HG02623 (cell line): ENCODE data around the gene GASK1B.
A peak's percentile ranks its signal among the peaks of the same experiment; 100 is the strongest.

Experiments
- ATAC-seq: cut with Tn5 transposase; IDR thresholded peaks from one replicate; pipeline ENCODE4 v1.9.1; 2021; ENCODE audit warnings: moderate library complexity; ENCODE audit not compliant: unreplicated experiment

The GASK1B gene

GRCh38 chr4:158172261-158173258 is at the start of gene GASK1B:
TSS of gene GASK1B (minus strand) at chr4:158173025. CDS start at chr4:158171375, 1,650 bp downstream.
- no peak for ATAC-seq

GRCh38 chr4:158219623-158220022 is 46.8 kb upstream of the GASK1B start:
- no peak for ATAC-seq

GRCh38 chr4:158217763-158218162 is 44.9 kb upstream of the GASK1B start:
- no peak for ATAC-seq

- no peak for ATAC-seq
Measured at GRCh38 chr4:158214856-158215255, 42.0 kb upstream of the GASK1B start.

GRCh38 chr4:158213466-158213865 is 40.6 kb upstream of the GASK1B start:
- no peak for ATAC-seq

GRCh38 chr4:158211222-158211621 is 38.4 kb upstream of the GASK1B start:
- ATAC-seq = no peak

DNA sequence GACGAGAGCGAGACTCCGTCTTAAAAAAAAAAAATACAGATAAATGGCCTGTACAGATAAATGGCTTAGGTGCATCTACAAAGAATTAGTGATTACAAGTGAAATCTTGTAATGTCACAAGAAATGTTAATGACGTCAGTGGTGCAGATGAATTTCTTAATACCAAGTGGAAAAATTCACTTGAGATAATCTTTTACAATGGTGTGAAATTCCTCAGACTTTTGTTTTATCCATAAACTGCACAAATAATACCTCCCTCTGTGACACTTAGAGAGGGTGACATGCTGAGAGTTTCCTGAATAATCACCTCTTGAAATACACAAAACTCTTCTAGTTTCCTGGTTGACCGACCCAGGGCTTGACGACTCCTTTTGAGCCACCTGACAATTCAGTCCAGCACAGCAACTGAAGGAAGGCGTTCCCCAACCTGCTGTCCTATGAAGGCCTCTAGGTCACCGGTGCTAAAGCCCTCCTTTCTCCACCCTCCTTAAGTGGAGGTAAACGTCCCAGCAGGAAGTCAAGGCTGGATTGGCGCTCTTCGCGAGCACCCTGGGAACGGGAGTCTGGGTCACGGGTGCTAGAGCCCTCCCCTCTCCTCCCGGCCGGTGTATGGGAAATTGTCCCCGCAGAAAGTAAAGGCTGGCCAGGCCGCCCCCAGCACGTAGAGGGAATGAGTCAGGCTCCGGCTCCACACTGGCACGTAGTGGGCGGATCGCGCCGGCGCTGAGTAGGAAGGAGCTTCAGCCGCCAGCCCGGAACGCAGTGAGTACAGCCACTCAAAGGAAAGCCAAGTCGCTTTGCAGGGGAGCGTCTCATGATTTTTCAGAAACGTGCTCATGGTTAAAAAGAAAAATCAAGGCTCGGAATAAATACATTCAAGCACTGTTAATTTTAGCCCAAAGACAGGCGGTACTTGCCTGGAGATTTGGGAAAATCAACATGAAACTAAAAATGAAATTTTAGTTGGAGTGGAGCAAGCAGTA is 37.3 kb upstream of the GASK1B start, which contains the start of gene TMEM144:
TMEM144 (plus strand) TSS at position 662 of the 983 bp plus-strand sequence. CDS start 2,182 bp downstream, outside the sequence.
- ATAC-seq = peak; percentile 95

DNA sequence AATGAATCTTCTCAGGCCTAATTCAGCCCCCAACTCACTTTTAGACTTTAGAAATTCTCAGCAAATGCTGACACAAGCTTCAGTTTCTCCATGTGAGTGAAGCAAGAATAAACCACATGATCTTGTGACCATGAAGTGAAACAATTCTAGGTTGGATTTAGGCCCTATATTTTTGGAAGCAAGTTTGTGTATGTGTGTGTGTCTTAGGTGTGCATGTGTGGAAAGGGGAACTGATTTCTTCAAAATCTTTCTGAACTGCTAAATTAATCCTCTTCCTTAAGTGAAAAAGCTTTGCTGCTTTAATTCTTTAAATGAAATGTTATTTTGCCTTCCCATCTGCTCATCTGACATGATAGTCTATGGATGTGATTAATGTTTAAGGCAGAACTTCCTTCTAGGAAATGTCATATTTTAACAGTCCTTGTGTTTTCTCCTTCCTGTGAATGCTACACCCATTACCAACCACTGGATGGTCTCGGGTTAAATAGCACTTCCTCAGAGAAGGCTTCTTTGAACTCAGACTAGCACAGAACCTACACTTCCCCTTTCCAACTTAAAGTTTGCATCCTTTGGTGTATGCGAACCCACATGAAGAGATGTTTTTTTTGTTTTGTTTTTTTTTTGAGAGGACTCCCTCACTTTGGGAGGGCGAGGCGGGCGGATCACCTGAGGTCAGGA is 36.3 kb upstream of the GASK1B start:
- ATAC-seq = peak; percentile 37

GRCh38 chr4:158203929-158204328 is 31.1 kb upstream of the GASK1B start:
- ATAC-seq = no peak

DNA sequence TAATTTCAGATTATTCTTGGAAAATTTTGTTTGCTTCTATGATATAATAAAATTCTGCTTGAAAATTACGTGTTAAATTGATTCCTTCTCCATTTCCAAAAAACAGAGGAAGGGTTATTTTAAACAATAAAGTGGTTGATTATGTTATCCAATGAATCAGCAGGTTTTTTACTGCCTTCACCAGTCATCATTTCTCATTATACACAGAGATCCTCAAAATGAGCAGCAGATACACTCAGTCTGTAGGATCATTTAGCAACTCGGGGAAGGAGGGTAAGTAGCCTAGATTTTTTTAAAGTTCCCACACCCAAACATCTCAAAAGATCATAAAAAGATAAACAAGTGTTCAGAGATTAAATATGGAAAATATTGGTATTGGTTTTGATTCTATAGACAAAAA is 30.6 kb upstream of the GASK1B start:
- no peak for ATAC-seq

DNA sequence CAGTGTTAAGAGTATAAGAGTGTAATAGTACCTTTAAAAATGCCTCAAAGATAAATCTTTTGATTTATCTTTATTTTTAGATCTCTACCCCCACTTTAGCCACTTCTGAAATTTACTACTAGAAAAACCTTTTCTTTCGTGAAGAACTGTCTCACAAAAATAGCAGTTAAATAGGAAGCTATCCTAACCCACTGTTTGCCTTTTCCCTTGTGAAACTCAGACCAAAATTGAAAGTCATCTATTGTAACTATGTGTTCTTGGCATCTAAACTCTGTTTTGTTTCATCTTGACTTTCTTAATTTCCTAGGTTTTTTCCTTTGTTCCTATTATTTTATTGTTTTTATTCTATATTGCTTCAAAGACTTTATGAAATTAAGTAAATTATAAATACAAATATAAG is 29.7 kb upstream of the GASK1B start:
- no peak for ATAC-seq

GRCh38 chr4:158201876-158202275 is 29.1 kb upstream of the GASK1B start:
- ATAC-seq = no peak

DNA sequence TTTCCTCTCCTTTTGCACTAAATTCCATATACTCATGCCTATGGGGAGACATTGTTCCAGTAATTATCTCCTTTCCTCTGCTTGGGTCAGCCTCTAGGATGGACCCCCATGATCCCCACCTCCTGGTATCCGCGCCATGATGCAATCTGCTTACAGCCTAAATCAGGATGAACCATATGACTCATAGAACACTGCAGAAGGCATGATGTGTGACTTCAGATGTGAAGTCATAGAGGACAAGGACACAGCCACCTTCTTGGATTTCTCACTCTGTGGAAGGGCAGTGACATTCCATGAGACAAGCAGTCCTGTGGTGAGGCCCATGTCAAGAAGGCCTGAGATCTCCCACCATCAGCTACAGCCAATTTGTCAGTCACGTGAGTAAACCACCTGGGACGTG is 28.5 kb upstream of the GASK1B start:
- no peak for ATAC-seq

GRCh38 chr4:158200214-158200613 is 27.4 kb upstream of the GASK1B start:
- no peak for ATAC-seq

- no peak for ATAC-seq
Measured at GRCh38 chr4:158197194-158197776, 24.5 kb upstream of the GASK1B start.

DNA sequence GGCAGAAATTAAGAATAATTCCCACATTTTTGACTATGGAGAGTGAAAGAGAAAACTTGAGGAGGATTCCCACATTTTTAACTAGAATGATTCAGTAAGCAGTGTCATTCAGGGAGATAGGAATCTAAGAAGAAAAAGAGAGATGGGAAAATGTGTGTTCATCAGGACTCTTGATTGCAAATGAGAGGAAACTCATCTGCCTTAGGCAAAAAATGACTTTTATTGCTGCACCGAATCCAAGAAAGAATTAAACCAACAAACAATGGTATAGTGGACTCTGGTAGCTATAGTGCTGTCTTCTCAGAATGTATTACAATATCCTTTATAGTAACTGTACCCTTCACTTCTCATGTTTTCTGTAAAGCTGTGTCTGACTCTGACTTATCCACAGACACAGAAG is 22.5 kb upstream of the GASK1B start:
- ATAC-seq = no peak

GRCh38 chr4:158193171-158193749 is 20.4 kb upstream of the GASK1B start:
- ATAC-seq = peak; percentile 70

DNA sequence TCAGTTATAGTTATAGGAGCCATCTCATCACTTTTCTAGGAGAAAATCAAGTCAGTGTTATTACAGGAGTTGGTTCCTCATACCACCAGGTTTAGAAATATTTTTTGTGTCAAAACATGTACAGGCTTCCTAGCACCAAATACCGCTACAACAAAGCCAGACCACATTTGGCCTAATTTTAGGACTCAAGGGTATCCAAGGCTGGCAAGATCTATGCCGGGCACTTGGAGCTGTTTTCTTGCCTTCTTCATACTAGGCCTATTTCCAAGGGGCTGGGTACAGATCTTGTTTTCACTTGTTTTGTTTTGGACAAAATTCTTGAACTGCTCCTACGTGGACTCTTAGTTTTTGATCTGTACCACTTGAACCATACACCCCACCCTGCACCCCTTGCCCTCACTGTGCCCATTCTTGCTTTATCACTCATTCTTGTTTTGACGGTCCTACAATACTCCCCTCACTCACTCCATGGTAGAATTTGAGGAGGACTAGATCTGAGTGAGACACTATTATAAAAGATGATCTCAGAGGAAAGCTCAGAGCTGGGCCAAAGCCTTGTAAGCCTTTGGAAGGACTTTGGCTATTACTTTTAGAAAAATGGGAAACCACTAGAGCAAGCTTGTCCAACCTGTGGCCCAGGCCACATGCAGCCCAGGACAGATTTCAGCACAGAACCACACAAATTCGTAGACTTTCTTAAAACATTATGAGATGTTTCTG is 19.8 kb upstream of the GASK1B start:
- no peak for ATAC-seq

- ATAC-seq = no peak
Measured at GRCh38 chr4:158190718-158191117, 17.9 kb upstream of the GASK1B start.
